GM18498 (cell line): ENCODE results near the gene TUBA4A.
A peak's percentile ranks its signal among the peaks of the same experiment; 100 is the strongest.
"Not testable (repeated sequence)": the region's sequence is repeated elsewhere in the genome, so short reads cannot be mapped to it uniquely, and the experiment has no call there.

Experiments used
- ATAC-seq: cut with Tn5 transposase; IDR thresholded peaks from one replicate; pipeline ENCODE4 v1.9.1; 2021; ENCODE audit warnings: mild to moderate bottlenecking, moderate library complexity; ENCODE audit not compliant: unreplicated experiment

The TUBA4A gene

DNA sequence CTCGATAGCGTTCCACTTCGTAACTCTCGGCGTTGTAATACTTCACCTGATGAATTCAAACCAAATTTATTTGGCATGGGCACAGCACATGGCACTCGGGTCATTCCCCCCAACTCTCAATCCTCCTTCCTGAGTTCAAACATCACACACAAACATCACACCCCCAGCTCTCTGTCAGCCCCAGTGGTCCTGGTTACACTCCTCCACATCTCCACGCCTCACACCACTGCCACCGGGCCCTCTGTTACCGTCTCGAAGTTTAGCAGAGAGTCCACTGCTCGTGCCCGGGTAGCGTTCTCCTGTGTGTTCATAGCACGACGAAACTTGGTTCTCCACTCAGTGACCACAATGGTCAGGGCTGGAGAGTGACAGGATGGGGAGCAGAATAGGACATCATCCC, 39.6 kb downstream of the TUBA4A start:
- ATAC-seq = no peak

DNA sequence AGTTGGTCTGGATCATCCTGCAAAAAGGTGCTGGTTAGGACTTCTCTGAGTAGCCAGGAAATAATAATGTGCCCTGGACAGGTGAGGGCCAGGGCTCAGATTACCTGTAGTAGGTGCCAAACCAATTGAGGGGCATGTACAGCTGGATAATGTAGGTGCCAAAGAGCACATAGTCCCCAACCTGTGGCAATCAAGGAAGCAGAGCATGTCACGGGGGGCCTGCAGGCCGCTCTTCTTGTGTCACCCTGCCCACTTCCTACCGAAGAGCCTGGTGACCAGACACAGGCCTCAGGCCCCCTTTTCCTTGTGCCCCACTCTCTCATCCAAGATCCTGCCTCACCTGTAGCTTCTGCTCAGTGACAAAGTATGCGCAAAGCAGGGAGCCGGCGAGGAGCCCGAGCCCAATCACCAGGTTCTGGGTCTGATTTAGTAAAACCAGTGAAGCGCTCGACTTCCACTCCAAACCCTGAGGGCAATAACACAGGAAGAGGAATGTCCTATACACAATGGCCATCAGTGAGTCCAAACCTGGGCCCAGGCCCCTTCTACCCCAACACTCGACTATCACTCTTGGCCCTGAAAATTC, 40.1 kb downstream of the TUBA4A start:
- no peak for ATAC-seq

DNA sequence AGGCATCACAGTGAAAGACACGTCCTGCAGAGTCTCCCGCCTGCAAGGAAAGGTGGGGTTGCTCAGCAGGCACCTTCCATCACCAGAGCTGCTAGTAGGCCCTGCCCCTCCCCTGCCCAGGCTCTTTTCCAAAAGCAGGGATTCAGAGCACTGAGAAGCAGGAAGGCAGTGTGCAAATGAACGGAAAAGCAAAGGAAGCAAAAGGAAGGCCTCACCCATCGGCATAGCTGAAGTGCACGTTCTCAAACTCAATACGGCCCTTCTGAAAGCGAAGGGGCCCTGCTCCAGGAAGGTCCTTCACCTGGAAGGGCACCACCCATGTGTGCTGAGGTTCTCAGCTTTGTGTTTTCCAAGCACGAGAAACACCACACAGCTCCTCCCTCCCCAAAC, 40.7 kb downstream of the TUBA4A start:
- ATAC-seq = no peak

DNA sequence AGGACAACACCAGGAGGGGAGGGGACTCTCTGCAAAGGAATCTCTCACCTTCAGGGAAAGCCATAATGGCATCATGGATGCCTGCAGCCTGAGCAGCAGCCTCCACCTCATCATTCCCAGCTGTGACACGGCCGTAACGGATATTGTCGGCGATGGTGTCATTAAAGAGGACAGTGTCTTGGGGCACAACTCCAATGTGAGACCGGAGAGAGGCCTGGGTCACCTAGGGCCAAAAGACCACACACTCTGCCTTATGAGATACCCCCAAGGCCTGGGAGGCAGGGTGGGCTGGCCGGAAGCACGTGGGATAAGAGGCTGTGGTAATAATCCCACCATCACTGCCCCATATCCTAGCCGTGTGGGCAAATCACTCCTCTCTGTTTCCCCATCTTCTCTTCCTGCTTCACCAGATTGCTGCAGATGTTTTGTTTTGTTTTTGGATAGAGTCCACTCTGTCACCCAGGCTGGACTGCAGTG, 42.8 kb downstream of the TUBA4A start:
- no peak for ATAC-seq

DNA sequence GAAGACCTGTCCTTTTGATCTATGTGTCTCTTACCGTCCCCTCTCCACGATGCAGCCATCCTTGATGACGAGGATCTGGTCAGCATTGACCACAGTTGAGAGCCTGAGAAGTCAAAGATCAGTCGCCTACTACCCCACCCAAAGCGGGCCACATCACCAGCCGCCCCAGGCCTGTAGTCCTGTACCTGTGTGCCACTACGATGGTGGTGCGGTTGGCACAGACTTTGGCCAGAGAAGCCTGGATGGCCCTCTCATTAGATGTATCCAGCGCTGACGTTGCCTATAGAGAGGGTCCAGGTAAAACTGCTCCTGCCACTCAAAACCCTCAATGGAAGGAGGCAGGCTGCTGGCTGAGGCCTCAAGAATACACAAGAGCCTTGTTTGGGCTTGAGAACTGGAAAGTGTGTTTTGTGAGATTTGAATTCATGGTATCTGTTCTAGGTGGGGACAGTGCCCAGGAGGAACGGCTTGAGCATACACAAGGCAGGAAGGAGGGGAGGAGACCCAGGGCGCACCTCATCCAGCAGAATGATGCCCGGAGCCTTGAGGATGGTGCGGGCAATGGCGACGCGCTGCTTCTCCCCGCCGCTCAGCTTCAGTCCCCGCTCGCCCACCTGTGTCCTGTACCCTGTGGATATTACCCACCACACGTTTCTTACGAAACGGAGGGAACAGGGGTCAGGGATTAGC, 43.4 kb downstream of the TUBA4A start:
- ATAC-seq = no peak

DNA sequence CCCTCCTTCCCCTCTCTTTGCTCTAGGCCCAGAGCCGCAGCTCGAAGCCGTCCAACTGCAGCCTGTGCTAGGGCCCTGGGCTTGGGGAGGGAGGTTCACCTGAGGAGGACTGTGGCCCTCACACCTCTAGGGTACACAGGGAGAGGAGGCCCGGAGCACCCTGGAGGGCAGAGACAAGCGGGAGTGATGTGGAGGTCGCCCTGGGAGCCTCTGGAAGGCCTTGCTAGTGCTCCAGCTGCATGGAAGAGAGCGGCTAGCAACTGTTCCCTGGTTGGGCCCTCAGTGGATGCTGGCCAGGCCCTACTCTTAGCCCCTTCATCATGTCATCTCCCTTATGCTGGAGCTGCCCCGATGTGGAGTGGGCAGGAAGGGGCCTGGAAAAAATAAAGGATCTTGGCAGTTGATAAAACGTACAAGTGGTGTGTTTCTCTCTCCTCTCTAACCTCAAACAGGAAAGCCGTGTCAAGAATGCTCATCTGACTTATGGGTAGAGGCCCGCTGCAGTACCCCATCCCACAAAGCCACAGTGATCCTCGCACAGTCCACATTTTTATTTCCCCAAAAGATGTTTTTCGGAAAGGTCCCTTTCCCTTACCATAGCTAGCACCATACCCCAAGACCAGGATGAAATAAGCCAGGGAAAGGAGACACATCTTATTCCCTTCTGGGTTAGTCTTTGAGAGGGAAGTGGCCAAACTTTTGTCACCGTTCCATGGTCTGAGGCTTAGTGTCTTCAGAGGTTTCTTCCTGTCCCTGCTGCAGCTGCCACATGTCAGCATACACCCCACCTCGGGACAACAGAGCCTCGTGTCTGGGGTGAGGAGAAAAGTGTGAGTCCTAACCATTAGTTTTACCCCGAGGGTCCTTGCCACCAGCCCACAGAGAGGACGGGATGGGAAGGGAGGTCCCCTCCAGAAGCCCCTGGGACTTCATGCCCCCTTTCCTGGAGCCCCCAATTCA, 44.2 kb downstream of the TUBA4A start:
- ATAC-seq = no peak

DNA sequence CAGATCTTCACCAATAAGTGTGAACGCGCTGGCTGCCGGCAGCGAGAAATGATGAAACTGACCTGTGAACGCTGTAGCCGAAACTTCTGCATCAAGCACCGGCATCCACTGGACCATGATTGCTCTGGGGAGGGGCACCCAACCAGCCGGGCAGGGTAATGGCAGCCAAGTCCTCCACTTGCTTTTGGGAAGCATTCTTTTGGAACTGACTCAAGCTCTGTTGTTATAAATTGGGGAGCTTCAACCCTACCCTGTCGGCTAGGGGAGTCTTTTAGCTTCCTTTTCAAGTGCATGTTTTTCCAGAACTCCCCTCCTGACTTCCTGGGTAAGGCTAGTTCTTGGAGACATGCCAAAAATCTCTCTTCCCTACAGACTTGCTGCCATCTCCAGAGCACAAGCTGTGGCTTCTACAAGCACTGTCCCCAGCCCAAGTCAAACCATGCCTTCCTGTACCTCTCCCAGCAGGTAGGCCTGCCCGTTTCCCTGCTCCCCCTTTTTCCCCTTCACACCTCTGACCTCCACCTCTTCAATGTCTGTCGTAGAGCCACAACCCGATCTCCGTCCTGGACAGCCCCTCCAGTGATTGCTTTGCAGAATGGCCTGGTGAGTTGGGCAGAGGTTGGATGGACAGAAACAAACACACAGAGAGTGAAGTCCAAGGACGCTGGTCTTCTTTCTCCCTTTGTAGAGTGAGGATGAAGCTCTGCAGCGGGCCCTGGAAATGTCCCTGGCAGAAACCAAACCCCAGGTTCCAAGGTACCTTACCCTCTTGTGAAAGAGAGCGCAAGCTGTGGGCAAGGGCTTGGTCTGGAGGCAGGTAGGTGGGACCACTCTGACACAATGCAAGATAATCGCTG, 45.6 kb downstream of the TUBA4A start:
- no peak for ATAC-seq

DNA sequence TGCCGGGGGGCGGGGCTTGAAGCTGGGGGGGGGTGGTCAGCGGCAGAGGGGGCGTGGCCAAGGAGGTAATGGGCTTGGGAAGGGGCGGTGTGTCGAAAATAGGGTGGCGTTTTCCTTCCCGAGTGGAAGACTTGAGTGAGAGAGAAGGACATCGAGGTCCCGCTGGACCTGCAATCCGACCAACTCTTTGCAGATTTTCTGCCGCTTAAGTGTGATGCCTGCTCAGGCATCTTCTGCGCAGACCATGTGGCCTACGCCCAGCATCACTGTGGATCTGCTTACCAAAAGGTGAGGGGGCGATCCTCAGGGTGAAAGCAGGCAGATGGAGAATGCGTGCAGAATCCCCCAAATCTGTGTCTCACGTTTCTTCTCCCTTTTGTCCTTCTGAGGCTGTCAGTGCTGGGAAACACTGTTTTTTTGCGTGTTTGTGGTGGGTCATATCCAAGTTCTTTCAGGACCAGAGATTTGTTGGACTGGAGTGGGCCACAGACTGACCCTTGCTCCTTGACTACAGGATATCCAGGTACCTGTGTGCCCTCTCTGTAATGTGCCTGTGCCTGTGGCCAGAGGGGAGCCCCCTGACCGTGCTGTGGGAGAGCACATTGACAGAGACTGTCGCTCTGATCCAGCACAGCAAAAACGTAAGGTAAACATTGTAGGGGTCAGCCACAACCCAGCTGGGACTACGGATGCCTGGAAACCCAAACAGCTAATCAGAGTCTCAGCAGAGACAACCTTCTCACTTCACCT, 46.4 kb downstream of the TUBA4A start:
- ATAC-seq = no peak

DNA sequence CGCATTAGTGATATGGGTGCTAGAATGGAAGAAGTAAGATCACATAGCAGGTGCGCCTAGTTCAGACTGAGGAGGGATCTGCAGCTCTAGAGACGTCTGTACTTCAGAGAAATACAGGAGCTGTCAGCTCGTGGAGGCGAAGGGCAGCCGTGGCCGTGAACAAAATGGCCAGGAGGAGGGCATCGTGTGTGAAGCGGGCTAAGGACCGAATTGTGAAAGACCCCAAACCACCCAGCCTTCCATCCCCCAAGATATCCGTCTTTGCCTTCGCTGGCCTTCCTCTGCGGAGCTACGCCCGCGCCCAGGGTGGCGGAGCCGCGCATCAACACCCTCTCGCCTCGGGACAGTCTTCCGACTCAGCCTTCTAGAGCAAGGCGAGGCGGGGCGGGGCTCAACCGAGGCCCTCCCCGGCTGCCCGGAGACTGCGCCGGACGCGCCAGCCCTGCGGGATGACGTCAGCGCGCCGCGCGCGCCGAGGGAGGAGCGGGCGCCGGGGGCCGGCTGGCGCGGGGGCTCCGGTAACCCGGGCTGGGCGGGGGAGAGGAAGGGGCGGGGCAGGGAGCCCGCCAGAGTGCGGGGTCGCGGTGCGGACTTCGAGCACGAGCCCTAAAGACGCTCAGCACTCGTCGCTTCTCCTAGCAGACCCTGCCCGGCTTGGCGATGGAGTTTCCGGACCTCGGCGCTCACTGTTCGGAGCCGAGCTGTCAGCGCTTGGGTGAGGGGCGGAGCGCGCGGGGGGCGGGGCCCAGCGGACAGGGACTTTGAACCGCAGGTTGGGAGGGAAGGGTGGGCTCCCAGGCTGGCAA, 47.2 kb downstream of the TUBA4A start, which contains the start of gene ZFAND2B:
TSS of gene ZFAND2B (plus strand) at position 455 of the 806 bp plus-strand sequence. CDS start at position 661, 206 bp downstream.
- peak; percentile 97 for ATAC-seq

DNA sequence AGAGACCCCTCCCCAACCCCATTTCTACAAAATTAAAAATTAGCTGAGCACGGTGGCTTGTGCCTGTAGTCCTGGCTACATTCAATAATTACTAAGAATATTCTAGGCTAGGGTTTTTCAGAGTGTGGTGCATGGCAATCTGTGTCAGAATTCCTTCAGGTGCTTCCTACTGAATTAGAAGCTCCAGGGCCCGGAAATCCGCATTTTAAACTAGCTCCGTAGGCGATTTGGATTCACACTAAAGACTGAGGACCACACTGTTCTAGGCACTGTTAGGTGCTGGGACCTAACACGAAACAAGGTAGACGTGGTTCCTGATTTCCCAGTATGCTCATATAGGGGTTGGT, 47.8 kb downstream of the TUBA4A start:
- ATAC-seq = no peak

DNA sequence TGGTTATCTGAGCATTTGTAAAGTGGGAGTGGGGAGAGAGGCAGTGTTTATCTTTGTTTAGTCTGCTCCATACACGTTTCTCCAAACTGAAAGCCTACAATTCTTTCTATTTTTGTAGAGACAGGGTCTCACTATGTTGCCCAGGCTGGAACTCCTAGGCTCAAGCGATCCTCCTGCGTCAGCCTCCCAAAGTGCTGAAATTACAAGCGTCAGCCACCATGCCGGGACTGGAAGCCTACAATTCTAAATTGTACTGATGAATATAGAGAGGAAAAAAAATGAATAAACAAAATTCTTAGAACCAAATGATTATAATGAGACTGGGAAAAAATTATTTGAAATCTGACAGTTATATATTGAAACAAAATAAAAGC, 48.6 kb downstream of the TUBA4A start:
- ATAC-seq = no peak

DNA sequence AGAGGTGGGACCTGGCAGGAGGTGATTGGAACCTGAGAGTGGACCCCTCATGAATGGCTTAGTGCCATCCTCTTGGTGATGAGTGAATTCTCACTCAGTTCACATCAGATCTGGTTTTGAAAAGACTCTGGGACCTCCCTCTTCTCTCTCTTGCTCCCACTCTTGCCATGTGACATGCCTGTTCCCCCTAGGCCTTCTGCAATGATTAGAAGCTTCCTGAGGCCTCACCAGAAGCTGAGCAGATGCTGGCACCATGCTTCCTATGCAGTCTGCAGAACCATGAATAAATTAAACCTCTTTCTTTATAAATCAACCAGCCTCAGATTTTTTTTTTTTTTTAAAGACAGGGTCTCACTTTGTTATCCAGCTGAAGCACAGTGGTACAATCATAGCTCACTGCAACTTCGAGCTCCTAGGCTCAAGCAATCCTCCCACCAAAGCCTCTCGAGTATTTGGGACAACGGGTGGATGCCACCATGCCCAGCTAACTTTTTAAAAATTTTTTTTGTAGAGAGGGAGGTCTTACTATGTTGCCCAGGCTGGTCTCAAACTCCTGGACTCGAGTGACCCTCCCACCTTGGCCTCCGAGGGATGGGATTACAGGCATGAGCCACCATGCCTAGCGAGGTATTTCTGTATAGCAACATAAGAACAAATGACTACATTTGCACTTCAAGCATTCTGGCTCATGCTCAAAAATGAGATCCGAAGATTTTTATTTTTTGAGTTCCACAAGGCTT, 49.1 kb downstream of the TUBA4A start:
- no peak for ATAC-seq

DNA sequence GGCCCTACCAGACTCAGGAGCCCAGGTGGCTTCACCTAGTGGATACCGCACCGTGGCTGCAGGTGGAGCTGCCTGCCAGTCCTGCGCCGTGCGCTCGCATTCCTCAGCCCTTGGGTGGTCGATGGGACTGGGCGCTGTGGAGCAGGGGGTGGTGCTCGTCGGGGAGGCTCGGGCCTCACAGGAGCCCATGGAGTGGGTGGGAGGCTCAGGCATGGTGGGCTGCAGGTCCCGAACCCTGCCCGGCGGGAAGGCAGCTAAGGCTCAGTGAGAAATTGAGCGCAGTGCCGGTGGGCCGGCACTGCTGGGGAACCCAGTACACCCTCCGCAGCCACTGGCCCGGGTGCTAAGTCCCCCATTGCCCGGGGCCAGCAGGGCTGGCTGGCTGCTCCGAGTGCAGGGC, 52.4 kb downstream of the TUBA4A start:
- not testable (repeated sequence) for ATAC-seq

DNA sequence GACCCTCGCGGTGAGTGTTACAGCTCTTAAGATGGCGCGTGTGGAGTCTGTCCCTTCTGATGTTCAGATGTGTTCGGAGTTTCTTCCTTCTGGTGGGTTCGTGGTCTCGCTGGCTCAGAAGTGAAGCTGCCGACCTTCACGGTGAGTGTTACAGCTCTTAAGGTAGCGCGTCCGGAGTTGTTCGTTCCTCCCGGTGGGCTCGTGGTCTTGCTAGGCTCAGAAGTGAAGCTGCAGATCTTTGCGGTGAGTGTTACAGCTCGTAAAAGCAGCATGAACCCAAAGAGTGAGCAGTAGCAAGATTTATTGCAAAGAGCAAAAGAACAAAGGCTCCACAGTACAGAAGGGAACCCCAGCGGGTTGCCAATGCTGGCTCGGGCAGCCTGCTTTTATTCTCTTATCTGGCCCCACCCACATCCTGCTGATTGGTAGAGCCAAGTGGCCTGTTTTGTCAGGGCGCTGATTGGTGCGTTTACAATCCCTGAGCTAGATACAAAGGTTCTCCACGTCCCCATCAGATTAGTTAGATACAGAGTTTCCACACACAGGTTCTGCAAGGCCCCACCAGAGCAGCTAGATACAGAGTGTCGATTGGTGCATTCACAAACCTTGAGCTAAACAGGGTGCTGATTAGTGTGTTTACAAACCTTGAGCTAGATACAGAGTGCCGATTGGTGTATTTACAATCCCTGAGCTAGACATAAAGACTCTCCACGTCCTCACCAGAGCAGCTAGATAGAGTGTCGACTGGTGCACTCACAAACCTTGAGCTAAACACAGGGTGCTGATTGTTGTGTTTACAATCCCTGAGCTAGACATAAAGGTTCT, 53.0 kb downstream of the TUBA4A start:
- not testable (repeated sequence) for ATAC-seq
